Stimulated activated CD8-positive, alpha-beta memory T cell treated with anti-CD3 and anti-CD28 coated beads, Interleukin-15, amount 100 ng/mL, for 1 hour (primary cell): ENCODE data around the gene PDCD11.
"Not testable (repeated sequence)": the region's sequence is repeated elsewhere in the genome, so short reads cannot be mapped to it uniquely, and the experiment has no call there.

ENCODE experiments used
- DNase-seq: peaks from one replicate; pipeline ENCODE4 v3.0.0-alpha.2; 2020; ENCODE audit warnings: low read depth

PDCD11 gene

DNA sequence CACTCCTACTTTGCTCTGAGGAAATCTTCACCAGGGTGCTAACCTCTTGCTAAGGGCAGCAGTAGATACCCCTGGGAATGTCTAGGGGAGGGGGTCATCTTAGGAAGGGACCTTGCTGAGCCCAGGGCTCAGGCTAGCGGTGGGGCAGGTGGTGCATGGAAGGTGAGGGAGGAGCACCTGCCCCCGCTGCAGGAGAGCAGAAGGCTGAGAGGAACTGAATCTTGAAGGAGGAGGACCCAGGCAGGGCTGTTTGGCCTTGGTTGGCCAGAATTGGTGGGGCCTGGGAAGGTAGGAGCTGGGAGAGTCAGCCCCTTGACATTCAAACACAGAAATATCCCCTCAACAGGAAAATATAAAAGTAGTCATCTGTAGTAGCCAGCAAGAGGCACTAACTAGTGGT, 75.6 kb downstream of the PDCD11 start:
- no peak for DNase-seq

DNA sequence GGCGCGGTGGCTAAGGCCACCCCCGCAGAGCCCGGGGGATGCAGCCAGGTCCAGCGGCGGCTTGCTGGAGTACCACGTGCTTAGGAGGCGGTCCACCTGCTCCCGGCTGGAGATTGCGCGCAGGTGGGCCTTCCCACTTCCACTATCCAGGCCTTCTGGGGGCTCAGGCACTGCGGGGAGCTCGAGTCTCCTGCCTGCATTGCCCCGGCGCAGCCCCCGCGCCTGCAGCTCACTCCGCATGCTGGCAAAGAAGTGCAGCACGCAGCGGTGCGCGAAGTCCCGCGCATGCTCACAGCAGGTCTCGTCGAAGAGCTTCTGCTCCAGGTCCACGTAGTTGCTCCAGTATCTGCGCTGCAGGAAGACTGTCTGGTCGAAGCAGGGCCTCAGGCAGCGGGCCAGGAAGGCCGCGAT, 76.8 kb downstream of the PDCD11 start:
- no peak for DNase-seq

DNA sequence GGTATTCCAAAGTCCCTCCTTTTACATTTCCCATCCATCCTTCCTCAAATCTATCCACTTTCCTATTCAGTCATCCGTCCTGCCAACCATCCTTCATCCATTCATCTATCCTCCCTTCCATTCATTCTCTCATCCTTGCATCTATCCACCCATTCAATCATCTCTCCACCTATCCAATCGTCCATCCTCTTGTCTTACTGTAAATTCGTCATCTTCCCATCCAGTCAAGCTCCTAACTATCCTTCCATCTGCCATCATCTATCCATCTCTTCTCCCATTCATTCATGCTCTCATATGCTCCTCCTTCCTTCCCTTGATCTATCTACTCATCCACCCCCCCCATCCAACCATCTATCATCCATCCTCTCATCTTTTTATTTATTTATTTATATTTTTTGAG, 77.7 kb downstream of the PDCD11 start:
- no peak for DNase-seq

DNA sequence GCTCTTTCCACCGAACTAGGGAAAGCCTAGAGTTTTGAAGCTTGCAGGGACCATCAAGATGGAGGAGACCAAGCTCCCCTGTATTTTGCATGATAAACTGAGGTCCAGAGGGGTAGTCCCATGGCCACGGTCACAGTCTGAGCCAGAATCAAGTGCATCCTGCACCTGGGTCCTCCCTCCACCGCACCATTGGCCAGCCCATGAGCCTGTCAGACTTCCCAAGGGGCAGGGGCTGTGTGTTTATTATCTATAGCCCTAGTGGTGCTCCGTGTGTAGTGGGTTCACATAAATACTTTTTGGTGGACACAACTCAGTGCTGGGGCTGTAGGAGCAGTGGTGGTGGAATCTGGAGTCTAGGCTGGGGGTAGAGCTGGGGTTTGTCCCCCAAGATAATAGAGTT, 79.0 kb downstream of the PDCD11 start:
- no peak for DNase-seq

DNA sequence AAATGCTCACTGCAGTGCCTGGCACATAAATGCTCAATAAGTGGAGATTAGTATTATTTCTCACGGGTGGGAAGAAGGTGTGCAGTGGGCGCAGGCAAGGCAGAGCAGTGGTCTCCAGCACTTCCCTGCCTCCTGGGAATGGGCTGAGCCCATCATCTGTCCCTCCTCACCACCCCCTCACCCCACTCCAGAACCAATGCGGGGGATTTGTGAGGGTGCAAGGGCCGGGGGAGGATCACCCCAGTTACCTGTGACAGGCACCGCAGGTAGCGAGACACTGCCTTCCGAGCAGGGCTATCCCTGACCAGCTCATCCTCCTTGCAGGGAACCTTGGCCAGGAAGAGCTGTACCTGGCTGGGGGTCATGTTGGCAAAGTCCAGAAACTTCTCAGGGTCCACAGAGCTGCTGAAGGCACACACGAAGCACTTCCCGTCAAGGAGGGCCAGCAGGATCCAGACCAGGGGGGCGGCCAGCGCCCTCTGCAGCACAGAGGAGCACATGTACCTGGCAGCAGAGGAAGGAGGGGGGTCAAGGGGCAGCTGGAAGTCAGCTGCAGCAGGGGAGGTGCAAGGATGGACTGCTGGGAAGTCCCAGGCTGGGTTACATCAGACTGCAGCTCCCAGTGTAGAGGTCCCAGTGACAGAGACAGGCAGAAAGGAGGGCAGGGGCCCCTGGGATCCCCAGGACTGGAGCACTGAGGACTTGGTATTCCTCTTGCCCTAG, 79.8 kb downstream of the PDCD11 start:
- DNase-seq = no peak

DNA sequence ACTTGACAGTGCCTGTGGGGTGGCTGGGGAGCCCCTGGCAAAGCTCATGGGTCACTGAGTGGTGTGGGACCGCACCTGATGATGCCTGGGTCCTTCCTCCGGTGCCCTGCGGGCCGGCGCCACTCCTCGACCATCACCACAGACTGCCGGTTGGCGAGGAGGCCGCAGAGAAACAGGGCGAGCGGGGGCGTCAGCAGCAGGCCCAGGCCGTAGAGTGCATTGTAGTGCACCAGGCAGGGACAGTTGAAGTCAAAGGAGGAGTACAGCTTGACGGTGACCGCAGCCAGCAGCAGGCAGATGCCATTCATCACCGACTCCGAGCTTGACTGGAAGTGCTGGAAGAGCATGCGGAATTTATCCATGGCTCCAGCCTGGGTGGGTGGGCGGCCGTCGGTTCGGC, 82.2 kb downstream of the PDCD11 start:
- no peak for DNase-seq

DNA sequence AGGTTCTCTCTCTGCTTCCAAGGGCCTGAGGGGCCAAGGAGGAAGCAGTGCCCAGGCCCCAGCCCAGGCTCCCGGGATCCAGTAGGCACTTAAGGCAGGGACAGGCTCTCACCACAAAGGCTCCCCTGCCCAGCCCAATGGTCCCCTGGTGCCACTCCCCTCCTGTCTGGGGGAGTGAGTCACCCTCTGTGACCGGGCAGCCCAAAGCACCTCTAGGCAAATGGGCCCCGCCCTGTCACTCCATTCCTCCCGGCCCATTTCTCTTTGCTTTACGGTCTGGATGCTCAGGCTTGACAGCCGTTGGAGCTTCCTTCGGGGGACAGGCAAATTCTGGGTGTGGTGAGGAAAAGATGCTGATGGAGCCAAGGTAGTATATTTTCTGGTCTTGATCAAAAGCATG, 82.7 kb downstream of the PDCD11 start, which contains the start of gene CALHM3:
CALHM3 (minus strand) TSS at position 106 of the 400 bp plus-strand sequence. CDS start 208 bp downstream, outside the sequence.
- no peak for DNase-seq

DNA sequence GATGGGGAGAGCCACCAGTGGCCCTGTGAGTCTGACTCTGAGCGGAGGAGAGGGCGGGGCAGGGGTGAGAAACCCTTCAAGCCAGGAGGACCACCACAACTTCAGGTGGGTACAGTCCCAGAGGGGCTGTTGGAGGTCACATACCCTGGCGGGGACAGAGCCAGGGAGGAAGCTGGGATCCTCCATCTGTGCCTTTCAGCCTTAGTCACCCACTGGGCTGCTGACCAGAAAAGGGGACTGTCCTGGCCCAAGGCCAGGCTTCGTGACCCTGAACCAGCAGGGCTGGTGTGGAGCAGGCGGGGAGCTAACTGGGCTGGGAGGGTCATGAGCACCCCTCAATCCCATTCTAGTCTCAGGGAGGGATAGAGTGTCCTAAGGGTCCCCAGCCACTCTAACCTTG, 84.1 kb downstream of the PDCD11 start:
- DNase-seq = no peak

DNA sequence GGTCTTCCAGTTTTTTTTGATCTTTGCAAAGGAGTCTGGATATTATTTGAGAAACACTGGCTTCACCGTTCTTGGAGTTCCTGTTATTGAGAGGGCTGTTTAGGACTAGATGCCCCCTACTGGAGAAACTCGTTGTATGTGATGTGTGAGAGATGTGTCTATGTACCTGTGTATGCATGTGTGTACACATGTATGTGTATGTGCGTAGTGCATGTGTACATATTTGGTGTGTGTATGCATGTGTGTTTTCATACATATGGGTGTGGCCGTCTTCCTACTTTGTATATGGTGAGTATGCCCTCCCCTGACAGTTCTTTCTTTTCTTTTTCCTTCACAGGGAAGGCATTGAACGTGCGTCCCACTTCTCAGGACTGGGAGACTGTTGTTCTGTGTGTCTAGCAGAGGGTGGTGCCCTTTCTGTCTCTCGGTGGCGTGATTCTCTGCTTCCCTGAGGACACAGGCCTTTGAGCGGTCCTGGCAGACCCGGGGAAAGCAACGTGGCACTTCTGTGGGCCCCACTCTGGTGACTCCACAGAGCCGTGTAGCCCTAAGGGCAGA, 85.6 kb downstream of the PDCD11 start:
- no peak for DNase-seq

DNA sequence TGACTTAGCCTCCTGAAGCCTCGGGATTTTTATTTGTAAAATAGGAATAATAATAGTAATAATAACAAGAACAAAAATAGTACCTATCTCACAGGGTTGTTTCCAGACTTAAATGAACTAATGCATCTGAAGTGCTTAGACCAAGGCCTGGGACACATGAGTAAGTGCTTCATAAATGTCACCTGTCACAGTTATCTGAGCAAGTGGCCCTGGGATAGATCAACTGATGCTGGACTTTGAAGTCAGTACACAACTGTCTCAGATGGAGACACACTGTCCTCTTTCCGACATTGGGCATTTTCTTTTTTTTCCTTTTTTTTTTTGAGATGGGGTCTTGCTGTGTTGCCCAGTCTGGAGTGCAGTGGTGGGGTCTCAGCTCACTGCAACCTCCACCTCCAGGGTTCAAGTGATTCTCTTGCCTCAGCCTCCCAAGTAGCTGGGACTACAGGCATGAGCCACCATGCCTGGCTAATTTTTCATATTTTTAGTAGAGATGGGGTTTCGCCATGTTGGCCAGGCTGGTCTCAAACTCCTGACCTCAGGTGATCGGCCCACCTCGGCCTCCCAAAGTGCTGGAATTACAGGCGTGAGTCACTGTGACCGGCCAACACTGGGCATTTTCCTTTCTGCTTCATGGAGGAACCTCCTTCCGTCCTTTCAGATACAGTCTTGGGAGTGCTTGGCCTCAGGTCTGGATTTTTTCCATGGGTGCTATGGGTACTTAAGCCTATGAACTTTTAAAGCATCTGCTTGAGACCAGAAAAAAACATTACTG, 90.4 kb downstream of the PDCD11 start:
- not testable (repeated sequence) for DNase-seq

DNA sequence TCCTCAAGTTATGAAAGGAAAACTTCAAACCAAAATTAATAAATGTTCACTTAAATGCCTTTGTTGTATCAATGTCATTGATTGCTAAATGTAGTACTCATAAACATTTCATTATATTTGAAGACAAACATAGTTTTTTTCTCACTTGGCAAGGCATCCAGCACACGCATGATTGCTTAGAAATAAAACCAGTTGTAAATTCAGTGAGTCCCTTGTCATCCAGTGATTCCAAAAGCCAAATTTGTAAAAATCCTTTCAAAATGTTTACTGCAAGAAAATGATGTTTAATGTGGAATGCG, 90.9 kb downstream of the PDCD11 start:
- no peak for DNase-seq

DNA sequence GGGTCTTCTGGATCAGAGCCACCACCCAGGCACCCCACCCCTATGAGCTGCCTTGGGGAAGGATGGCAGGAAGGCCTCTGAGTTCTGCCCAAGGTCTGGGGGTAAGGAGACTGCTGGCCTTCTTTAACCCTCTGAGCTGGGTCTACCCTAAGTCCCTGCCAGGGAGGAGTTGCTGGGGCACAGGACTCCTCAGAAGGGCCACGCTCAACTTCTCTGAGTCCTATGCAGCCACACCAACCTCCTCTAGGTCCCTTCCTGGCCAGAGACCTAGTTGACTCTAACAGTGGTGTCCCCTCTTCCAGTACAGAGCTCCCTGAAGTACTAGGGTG, 94.5 kb downstream of the PDCD11 start:
- no peak for DNase-seq

DNA sequence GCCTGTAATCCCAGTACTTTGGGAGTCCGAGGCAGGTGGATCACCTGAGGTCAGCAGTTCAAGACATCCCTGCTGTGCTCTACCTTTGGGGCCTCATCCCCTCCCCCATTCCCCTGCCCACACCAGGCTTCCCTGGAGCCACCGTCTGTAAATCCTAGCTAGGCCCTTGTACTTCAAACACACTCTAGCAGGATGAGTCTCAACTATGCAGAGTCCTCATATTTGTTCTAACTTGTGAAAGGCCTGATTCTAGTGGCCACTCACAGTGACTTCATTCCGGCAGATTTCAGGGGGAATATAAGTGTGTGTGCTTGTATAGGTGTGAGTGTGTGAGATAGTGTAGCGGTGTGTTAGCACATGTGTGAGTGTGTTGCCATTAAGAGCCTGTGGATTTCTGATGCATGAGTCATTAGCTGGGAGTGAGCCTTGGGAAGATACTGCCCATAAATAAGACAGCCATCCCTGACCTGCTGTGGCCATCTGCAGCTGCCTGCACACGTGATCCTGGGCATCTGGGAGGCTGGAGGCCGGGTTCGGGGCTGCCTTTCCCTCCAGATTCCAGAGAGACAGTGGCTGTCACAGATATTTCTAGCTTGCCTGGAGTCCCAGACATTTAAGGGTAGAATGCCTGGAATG, 95.4 kb downstream of the PDCD11 start:
- no peak for DNase-seq

DNA sequence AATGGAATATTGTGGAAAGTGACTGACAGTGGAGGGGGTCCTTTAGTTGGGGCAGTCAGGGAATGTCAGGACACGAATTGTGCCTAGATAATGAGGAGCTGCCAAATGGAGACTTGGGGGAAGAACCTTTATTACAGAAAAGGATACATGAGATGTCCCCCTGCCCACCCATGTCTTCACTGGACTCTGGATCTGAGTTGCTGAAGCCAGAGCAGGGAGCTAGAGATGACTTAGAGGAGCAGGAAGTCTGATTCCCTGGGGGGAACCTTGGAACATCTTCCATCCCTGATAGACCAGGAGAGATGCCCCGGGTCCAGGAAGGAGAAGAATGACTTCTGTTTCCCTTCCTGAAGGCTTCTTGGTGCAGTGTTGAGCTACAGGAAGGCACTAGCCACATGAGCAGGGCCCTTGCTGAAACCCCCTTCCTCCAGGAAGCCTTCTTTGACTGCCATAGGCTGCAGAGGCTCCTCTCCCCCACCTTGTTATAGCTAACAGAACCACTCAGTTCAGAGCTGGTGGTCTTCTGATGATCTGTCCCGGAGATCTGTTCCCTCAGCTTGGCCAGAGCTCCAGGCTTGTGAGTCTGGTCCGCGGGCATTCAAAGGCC, 96.3 kb downstream of the PDCD11 start:
- DNase-seq = no peak

DNA sequence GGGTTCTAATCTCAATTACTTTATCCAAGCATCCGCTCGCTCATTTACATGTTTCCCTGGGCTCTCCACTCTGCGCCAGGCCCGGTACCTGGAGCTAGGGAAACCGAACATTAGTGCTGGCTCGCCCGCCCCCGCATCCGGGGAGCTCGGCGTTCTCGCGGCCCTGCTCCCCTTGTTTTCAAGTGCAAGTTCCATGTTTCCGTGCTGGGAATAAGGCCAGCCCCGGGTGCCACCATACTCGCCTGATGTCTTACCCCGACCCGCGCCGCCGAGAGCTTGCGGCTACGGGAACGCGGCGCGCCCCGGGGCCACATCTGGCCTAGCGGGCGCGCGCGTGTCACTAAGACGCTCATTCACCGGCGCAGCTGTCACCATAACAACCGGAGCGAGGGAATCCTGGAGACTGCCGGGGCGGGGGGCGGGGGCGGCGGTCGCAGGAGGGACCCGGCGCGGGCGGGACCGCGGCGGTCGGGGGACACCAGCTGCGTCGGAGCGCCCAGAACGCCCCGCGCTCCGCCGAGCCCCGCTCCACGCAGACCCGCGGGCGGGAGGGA, 97.0 kb downstream of the PDCD11 start, which contains the start of gene NEURL1:
NEURL1 (plus strand) TSS at position 344 of the 554 bp plus-strand sequence. CDS start 683 bp downstream, outside the sequence.
- DNase-seq = no peak

DNA sequence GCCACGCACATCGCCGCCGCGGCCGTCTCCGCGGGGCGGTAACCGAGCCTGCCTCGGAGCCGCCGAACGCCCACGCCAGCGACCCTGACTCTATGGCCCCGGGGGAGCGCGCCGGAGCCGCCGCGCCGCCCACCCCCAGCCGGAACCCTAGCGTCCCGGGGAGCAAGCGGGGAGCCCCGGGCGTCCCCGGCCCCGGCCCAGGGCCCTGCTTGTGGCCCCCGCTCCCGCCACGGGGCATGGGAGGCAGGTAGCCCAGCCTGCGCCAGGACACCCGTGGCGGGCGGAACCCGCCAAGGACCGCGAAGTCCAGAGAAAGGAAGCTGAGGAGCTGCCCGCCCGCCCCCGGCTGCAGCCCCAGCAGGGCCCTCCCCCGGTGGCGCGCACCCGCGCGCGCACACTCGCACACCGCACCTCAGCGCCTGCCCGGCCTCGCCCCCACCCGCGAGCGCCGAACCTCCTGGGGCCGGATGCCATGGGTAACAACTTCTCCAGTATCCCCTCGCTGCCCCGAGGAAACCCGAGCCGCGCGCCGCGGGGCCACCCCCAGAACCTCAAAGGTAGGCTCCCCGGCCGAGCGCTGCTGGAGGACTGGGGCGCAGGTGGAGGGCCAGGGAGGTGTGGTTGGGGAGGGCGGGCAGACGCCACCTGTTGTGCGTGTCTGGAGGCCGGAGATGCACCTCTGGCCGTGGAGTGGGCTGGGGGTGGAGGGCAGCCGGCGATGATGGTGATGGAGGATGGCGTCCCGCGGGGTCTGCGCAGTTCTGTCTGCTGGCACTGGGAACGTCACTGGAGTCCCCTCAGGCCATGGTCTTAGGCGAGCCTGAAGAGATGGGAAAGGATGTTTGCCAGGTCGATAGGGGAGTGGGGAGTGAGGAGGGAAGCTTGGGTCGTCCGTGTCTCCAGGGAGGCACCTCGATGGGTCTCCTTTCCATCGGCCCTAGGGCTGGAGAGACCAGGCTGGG, 97.8 kb downstream of the PDCD11 start:
- DNase-seq = no peak

DNA sequence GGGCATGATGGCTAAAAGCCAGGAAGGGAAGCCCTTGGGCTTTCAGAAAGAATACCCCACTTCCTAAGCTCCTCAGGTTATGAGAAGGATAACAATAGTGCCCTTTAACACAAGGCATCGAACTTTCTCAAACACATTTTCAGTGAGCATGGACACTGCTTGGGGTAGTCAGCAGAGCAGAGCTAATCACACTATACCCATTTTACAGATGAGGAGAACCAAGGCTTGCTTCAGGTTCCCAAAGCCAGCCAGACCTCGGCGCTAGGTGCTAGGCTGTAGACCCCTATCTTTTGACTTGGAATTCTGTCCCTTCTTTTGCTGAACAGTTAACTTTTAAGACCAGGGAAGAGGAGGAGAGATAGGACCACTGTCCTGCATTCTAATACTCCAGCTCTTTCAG, 98.9 kb downstream of the PDCD11 start:
- no peak for DNase-seq
